ACHN (cell line): ENCODE data around the gene MTMR11.
"Not testable (repeated sequence)": the region's sequence is repeated elsewhere in the genome, so short reads cannot be mapped to it uniquely, and the experiment has no call there.

Experiments
- DNase-seq: peaks from one replicate; pipeline ENCODE4 v3.0.0-alpha.2; 2015
- in situ Hi-C: cut with HindIII; loops from 2 replicates; pipeline ENCODE4 v1.10.0; 2017; ENCODE audit warnings: low sequenced_read_pairs, low pct_ligation_motif_present, low pct_unique_long_range_greater_than_20kb

The MTMR11 gene

GRCh38 chr1:149936170-149936991 is at the start of gene MTMR11:
Gene MTMR11, minus strand, starts transcription at chr1:149936879. Its CDS starts 232 bp downstream, at chr1:149936647.
- DNase-seq = peak; percentile 67
- in situ Hi-C loops = no loop called here

- DNase-seq = no peak
- in situ Hi-C loops = no loop called here
Observed at GRCh38 chr1:149979972-149980540, 43.4 kb upstream of the MTMR11 start.

GRCh38 chr1:149979245-149979971 is 42.7 kb upstream of the MTMR11 start:
- in situ Hi-C loops = no loop called here

GRCh38 chr1:149978547-149979023 is 41.9 kb upstream of the MTMR11 start:
- in situ Hi-C loops = no loop called here
- DNase-seq = peak; percentile 43

More at GRCh38 chr1:149979245-149979971, 42.7 kb upstream of the MTMR11 start:
- DNase-seq = no peak

GRCh38 chr1:149977345-149977744 is 40.7 kb upstream of the MTMR11 start:
- no peak for DNase-seq
- in situ Hi-C loops = no loop called here

GRCh38 chr1:149972547-149972946 is 35.9 kb upstream of the MTMR11 start:
- no peak for DNase-seq
- in situ Hi-C loops = no loop called here

- in situ Hi-C loops = loop anchor here (10.0 kb wide), 1 partner anchor 97 kb away; the partner anchor contains the start of gene VPS45
Observed at GRCh38 chr1:149967646-149968045, 31.0 kb upstream of the MTMR11 start.

GRCh38 chr1:149967041-149967440 is 30.4 kb upstream of the MTMR11 start:
- no peak for DNase-seq
- in situ Hi-C loops = loop anchor here (10.0 kb wide), 1 partner anchor 98 kb away; the partner anchor contains the start of gene VPS45

More at GRCh38 chr1:149967646-149968045, 31.0 kb upstream of the MTMR11 start:
- no peak for DNase-seq

- in situ Hi-C loops = loop anchor here (10.0 kb wide), 1 partner anchor 98 kb away; the partner anchor contains the start of gene VPS45
- DNase-seq = no peak
Observed at GRCh38 chr1:149966405-149966804, 29.7 kb upstream of the MTMR11 start.

GRCh38 chr1:149965440-149965839 is 28.8 kb upstream of the MTMR11 start:
- in situ Hi-C loops = loop anchor here (10.0 kb wide), 1 partner anchor 99 kb away; the partner anchor contains the start of gene VPS45
- DNase-seq = no peak

GRCh38 chr1:149963358-149963757 is 26.7 kb upstream of the MTMR11 start:
- in situ Hi-C loops = loop anchor here (10.0 kb wide), 1 partner anchor 101 kb away; the partner anchor contains the start of gene VPS45
- no peak for DNase-seq

GRCh38 chr1:149962736-149963135 is 26.1 kb upstream of the MTMR11 start:
- in situ Hi-C loops = loop anchor here (10.0 kb wide), 1 partner anchor 102 kb away; the partner anchor contains the start of gene VPS45
- no peak for DNase-seq

GRCh38 chr1:149962039-149962647 is 25.5 kb upstream of the MTMR11 start:
- in situ Hi-C loops = loop anchor here (10.0 kb wide), 1 partner anchor 103 kb away; the partner anchor contains the start of gene VPS45
- DNase-seq = peak; percentile 80

GRCh38 chr1:149957548-149957947 is 20.9 kb upstream of the MTMR11 start:
- in situ Hi-C loops, DNase-seq: not testable (repeated sequence)

GRCh38 chr1:149949911-149950310 is 13.2 kb upstream of the MTMR11 start:
- no peak for DNase-seq
- in situ Hi-C loops = no loop called here

GRCh38 chr1:149945206-149945605 is 8.5 kb upstream of the MTMR11 start:
- DNase-seq = no peak
- in situ Hi-C loops = no loop called here

- no peak for DNase-seq
- in situ Hi-C loops = no loop called here
Observed at GRCh38 chr1:149942885-149943284, 6.2 kb upstream of the MTMR11 start.

GRCh38 chr1:149942207-149942606 is 5.5 kb upstream of the MTMR11 start:
- peak; percentile 71 for DNase-seq

More at GRCh38 chr1:149942207-149942606, 5.5 kb upstream of the MTMR11 start:
- in situ Hi-C loops = no loop called here
